ENCODE data around the gene OR8B8.

DNA sequence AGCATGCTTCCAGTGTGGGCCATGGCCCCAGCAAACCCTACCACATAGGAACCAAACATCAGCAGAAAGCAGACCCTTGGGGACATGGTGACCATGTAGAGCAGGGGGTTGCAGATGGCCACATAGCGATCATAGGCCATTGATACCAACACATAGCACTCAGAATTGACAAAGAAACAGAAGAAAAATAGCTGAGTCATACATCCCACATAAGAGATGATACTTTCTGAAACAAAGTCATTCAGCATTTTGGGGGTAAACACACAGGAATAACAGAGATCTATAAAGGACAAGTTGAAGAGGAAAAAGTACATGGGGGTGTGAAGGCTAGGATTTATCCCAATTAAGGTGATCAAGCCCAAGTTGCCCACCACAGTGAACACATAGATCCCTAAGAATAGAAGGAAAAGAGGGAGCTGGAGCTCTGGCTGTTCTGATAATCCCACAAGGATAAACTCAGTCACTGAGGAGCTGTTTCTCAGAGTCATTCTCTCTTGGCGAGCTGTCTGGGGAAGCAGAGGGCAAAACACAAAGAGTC, 21.0 kb downstream of the OR8B8 start, which contains the start of gene OR8B4:
- TF ChIP-seq, protein P1, sequence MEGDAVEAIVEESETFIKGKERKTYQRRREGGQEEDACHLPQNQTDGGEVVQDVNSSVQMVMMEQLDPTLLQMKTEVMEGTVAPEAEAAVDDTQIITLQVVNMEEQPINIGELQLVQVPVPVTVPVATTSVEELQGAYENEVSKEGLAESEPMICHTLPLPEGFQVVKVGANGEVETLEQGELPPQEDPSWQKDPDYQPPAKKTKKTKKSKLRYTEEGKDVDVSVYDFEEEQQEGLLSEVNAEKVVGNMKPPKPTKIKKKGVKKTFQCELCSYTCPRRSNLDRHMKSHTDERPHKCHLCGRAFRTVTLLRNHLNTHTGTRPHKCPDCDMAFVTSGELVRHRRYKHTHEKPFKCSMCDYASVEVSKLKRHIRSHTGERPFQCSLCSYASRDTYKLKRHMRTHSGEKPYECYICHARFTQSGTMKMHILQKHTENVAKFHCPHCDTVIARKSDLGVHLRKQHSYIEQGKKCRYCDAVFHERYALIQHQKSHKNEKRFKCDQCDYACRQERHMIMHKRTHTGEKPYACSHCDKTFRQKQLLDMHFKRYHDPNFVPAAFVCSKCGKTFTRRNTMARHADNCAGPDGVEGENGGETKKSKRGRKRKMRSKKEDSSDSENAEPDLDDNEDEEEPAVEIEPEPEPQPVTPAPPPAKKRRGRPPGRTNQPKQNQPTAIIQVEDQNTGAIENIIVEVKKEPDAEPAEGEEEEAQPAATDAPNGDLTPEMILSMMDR (conservative IDR thresholded peaks at IDR 0.05; ENCODE audit: low read length) = no peak
- no peak for TF ChIP-seq EZH2phosphoT487 (IDR thresholded peaks at IDR 0.05; ENCODE audit: borderline replicate concordance, low read depth, low read length)

All from OCI-LY7 (cell line).